Measurements from ENCODE around the gene VWA1. TPM values are rescaled to one million over a fixed set of nuclear protein-coding genes. Genes with fewer than 3 reads are reported as not detected.

The VWA1 gene
- total RNA-seq, 1 experiment from 2014 or later = 35.5 TPM

DNA sequence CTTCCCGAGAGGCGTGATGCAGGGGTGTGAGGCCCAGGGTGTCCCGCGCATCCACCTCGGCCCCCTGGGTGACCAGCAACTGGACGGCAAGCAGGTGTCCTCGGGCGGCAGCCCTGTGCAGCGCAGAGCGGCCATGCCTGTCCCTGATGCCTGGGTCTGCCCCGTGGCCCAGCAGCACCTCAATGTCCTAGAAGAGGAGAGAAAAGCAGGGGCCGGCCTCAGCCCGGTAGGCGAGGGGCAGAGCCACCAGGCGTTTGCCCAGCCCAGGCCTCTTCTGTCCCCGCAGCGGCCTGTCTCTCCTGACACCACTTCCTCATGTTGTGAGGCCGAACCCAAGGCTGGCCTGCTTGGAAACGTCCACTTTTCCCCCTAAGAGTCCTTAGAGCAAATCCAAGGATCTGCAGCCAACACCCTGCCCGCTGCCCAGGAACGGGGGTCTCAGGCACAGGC lies 16.1 kb upstream of the VWA1 start:
- CTCF ChIA-PET = interaction anchor here (0.6 to 1.6 kb wide), 2 partner anchors 14 to 25 kb away, joined by 5 read pairs; no protein-coding TSS in a partner anchor
- 0 out of 2 replicates have a peak overlapping the region, but pooled peaks have one; percentile 70 for H3K27ac Mint-ChIP-seq

More for the DNA sequence above, 16.1 kb upstream of the VWA1 start:
- no peak overlapping the region for H3K4me3 Mint-ChIP-seq
- TF ChIP-seq, protein P1, sequence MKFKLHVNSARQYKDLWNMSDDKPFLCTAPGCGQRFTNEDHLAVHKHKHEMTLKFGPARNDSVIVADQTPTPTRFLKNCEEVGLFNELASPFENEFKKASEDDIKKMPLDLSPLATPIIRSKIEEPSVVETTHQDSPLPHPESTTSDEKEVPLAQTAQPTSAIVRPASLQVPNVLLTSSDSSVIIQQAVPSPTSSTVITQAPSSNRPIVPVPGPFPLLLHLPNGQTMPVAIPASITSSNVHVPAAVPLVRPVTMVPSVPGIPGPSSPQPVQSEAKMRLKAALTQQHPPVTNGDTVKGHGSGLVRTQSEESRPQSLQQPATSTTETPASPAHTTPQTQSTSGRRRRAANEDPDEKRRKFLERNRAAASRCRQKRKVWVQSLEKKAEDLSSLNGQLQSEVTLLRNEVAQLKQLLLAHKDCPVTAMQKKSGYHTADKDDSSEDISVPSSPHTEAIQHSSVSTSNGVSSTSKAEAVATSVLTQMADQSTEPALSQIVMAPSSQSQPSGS (CRISPR knock-in tag; IDR thresholded peaks at IDR 0.05; ENCODE audit: borderline replicate concordance, low read depth) = no peak
- TF ChIP-seq, protein P2, sequence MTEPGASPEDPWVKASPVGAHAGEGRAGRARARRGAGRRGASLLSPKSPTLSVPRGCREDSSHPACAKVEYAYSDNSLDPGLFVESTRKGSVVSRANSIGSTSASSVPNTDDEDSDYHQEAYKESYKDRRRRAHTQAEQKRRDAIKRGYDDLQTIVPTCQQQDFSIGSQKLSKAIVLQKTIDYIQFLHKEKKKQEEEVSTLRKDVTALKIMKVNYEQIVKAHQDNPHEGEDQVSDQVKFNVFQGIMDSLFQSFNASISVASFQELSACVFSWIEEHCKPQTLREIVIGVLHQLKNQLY (CRISPR knock-in tag; IDR thresholded peaks at IDR 0.05) = no peak
- TF ChIP-seq PRRX2 (CRISPR knock-in tag; IDR thresholded peaks at IDR 0.05) (no peak), MXD4 (CRISPR knock-in tag; IDR thresholded peaks at IDR 0.05; ENCODE audit: borderline replicate concordance) (no peak), MYBL2 (CRISPR knock-in tag; IDR thresholded peaks at IDR 0.05) (no peak), FOXK1 (CRISPR knock-in tag; IDR thresholded peaks at IDR 0.05) (no peak), ATF1 (CRISPR knock-in tag; IDR thresholded peaks at IDR 0.05) (no peak)
- TF ChIP-seq, protein P3, sequence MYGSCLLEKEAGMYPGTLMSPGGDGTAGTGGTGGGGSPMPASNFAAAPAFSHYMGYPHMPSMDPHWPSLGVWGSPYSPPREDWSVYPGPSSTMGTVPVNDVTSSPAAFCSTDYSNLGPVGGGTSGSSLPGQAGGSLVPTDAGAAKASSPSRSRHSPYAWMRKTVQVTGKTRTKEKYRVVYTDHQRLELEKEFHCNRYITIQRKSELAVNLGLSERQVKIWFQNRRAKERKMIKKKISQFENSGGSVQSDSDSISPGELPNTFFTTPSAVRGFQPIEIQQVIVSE (CRISPR knock-in tag; IDR thresholded peaks at IDR 0.05; ENCODE audit: borderline replicate concordance) = no peak
- TF ChIP-seq, protein P4, sequence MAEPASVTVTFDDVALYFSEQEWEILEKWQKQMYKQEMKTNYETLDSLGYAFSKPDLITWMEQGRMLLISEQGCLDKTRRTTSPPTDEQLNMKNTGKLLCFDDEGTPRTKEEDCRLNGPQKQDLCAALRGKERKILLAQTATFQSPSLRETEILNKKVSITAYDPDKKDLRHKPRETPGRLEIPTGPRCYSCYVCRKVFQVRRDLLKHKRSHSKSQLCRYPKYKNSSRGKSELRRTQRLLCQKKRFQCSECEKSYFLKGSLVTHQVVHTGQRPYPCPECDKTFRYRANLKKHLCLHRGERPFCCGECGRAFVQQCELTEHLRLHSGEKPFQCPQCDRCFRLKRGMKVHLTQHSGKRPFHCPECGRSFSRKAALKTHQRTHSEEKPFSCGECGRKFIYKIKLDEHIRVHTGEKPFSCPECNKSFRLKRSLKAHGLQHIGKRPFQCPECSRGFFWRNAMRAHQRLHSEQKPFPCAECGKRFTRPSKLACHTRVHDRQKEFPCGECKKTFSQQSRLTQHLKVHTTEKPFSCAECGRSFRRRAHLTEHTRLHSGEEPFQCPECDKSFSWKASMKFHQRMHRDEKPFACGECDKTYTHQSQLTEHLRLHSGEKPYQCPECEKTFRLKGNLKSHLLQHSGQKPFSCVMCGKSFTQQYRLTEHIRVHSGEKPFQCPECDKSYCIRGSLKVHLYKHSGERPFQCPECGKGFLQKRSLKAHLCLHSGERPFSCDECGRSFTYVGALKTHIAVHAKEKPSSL (CRISPR knock-in tag; conservative IDR thresholded peaks at IDR 0.05) = no peak
- TF ChIP-seq, protein P5, sequence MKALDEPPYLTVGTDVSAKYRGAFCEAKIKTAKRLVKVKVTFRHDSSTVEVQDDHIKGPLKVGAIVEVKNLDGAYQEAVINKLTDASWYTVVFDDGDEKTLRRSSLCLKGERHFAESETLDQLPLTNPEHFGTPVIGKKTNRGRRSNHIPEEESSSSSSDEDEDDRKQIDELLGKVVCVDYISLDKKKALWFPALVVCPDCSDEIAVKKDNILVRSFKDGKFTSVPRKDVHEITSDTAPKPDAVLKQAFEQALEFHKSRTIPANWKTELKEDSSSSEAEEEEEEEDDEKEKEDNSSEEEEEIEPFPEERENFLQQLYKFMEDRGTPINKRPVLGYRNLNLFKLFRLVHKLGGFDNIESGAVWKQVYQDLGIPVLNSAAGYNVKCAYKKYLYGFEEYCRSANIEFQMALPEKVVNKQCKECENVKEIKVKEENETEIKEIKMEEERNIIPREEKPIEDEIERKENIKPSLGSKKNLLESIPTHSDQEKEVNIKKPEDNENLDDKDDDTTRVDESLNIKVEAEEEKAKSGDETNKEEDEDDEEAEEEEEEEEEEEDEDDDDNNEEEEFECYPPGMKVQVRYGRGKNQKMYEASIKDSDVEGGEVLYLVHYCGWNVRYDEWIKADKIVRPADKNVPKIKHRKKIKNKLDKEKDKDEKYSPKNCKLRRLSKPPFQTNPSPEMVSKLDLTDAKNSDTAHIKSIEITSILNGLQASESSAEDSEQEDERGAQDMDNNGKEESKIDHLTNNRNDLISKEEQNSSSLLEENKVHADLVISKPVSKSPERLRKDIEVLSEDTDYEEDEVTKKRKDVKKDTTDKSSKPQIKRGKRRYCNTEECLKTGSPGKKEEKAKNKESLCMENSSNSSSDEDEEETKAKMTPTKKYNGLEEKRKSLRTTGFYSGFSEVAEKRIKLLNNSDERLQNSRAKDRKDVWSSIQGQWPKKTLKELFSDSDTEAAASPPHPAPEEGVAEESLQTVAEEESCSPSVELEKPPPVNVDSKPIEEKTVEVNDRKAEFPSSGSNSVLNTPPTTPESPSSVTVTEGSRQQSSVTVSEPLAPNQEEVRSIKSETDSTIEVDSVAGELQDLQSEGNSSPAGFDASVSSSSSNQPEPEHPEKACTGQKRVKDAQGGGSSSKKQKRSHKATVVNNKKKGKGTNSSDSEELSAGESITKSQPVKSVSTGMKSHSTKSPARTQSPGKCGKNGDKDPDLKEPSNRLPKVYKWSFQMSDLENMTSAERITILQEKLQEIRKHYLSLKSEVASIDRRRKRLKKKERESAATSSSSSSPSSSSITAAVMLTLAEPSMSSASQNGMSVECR (CRISPR knock-in tag; IDR thresholded peaks at IDR 0.05; ENCODE audit: borderline replicate concordance) = no peak
- TF ChIP-seq, protein P6, sequence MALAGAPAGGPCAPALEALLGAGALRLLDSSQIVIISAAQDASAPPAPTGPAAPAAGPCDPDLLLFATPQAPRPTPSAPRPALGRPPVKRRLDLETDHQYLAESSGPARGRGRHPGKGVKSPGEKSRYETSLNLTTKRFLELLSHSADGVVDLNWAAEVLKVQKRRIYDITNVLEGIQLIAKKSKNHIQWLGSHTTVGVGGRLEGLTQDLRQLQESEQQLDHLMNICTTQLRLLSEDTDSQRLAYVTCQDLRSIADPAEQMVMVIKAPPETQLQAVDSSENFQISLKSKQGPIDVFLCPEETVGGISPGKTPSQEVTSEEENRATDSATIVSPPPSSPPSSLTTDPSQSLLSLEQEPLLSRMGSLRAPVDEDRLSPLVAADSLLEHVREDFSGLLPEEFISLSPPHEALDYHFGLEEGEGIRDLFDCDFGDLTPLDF (CRISPR knock-in tag; IDR thresholded peaks at IDR 0.05) = no peak
- TF ChIP-seq, protein P7, sequence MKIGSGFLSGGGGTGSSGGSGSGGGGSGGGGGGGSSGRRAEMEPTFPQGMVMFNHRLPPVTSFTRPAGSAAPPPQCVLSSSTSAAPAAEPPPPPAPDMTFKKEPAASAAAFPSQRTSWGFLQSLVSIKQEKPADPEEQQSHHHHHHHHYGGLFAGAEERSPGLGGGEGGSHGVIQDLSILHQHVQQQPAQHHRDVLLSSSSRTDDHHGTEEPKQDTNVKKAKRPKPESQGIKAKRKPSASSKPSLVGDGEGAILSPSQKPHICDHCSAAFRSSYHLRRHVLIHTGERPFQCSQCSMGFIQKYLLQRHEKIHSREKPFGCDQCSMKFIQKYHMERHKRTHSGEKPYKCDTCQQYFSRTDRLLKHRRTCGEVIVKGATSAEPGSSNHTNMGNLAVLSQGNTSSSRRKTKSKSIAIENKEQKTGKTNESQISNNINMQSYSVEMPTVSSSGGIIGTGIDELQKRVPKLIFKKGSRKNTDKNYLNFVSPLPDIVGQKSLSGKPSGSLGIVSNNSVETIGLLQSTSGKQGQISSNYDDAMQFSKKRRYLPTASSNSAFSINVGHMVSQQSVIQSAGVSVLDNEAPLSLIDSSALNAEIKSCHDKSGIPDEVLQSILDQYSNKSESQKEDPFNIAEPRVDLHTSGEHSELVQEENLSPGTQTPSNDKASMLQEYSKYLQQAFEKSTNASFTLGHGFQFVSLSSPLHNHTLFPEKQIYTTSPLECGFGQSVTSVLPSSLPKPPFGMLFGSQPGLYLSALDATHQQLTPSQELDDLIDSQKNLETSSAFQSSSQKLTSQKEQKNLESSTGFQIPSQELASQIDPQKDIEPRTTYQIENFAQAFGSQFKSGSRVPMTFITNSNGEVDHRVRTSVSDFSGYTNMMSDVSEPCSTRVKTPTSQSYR (CRISPR knock-in tag; IDR thresholded peaks at IDR 0.05) = no peak
- TF ChIP-seq, protein P8, sequence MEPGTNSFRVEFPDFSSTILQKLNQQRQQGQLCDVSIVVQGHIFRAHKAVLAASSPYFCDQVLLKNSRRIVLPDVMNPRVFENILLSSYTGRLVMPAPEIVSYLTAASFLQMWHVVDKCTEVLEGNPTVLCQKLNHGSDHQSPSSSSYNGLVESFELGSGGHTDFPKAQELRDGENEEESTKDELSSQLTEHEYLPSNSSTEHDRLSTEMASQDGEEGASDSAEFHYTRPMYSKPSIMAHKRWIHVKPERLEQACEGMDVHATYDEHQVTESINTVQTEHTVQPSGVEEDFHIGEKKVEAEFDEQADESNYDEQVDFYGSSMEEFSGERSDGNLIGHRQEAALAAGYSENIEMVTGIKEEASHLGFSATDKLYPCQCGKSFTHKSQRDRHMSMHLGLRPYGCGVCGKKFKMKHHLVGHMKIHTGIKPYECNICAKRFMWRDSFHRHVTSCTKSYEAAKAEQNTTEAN (CRISPR knock-in tag; IDR thresholded peaks at IDR 0.05) = no peak
- TF ChIP-seq, protein P9, sequence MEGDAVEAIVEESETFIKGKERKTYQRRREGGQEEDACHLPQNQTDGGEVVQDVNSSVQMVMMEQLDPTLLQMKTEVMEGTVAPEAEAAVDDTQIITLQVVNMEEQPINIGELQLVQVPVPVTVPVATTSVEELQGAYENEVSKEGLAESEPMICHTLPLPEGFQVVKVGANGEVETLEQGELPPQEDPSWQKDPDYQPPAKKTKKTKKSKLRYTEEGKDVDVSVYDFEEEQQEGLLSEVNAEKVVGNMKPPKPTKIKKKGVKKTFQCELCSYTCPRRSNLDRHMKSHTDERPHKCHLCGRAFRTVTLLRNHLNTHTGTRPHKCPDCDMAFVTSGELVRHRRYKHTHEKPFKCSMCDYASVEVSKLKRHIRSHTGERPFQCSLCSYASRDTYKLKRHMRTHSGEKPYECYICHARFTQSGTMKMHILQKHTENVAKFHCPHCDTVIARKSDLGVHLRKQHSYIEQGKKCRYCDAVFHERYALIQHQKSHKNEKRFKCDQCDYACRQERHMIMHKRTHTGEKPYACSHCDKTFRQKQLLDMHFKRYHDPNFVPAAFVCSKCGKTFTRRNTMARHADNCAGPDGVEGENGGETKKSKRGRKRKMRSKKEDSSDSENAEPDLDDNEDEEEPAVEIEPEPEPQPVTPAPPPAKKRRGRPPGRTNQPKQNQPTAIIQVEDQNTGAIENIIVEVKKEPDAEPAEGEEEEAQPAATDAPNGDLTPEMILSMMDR (IDR thresholded peaks at IDR 0.05) = no peak
- no peaks in the 10 kb centered on the region for H3K36me3 Mint-ChIP-seq
- no peak for ATAC-seq
- H3K9me3 Mint-ChIP-seq = no peaks in the 10 kb centered on the region
- DNase-seq (ENCODE audit: low spot score) = no peak
- H3K27me3 Mint-ChIP-seq (ENCODE audit: low read depth) = peaks cover 2% of the 10 kb centered on the region; the same call in 1 of the 2 replicates
- POLR2A ChIA-PET = interaction anchor here (1.5 kb wide), 1 partner anchor 11 kb away, joined by 5 read pairs; no protein-coding TSS in a partner anchor
- H3K4me1 Mint-ChIP-seq = peaks cover 32% of the 10 kb centered on the region
